Osteoblast (primary cell): Measurements from ENCODE around the gene BCAS4. TPM values are rescaled to one million over a fixed set of nuclear protein-coding genes. Genes with fewer than 3 reads are reported as not detected.

Source experiments
- DNase-seq: peaks from one replicate; pipeline ENCODE4 v3.0.0; 2011; ENCODE audit warnings: low spot score, mixed read lengths; ENCODE audit not compliant: insufficient read length; ENCODE audit errors: missing footprints
- H2AFZ ChIP-seq: 2 replicates; pipeline ENCODE4 v1.6.0; 2011; ENCODE audit warnings: mild to moderate bottlenecking, low read length
- H3K27ac ChIP-seq: 2 replicates; pipeline ENCODE4 v1.5.1; 2011; ENCODE audit warnings: mild to moderate bottlenecking, low read depth, low read length, moderate library complexity
- H3K27me3 ChIP-seq: 2 replicates; pipeline ENCODE4 v1.6.0; 2012; ENCODE audit warnings: mild to moderate bottlenecking, control low read depth, inconsistent platforms, low read length, moderate library complexity; ENCODE audit not compliant: insufficient read depth
- H3K36me3 ChIP-seq: 2 replicates; pipeline ENCODE4 v1.5.1; 2011; ENCODE audit warnings: mild to moderate bottlenecking, low read length, control low read depth, moderate library complexity; ENCODE audit not compliant: insufficient read depth
- H3K4me1 ChIP-seq: 2 replicates; pipeline ENCODE4 v1.5.1; 2011; ENCODE audit warnings: mild to moderate bottlenecking, low read length, control low read depth, moderate library complexity; ENCODE audit not compliant: insufficient read depth
- H3K4me2 ChIP-seq: 2 replicates; pipeline ENCODE4 v1.6.0; 2011; ENCODE audit warnings: mild to moderate bottlenecking, low read length; ENCODE audit not compliant: insufficient read depth
- H3K4me3 ChIP-seq: fragments of 200-600 bp; sonication (generic); 3 replicates; pipeline ENCODE4 v1.5.1; 2012; ENCODE audit warnings: mild to moderate bottlenecking, low read length, inconsistent platforms; ENCODE audit not compliant: insufficient read depth
- H3K79me2 ChIP-seq: 2 replicates; pipeline ENCODE4 v1.6.0; 2012; ENCODE audit warnings: mild to moderate bottlenecking, low read length, control low read depth, inconsistent platforms; ENCODE audit not compliant: insufficient read depth
- H3K9me3 ChIP-seq: 2 replicates; pipeline ENCODE4 v1.5.1; 2011; ENCODE audit warnings: low read depth, low read length, control low read depth
- H4K20me1 ChIP-seq: 2 replicates; pipeline ENCODE4 v1.6.0; 2012; ENCODE audit warnings: mild to moderate bottlenecking, low read length, control low read depth; ENCODE audit not compliant: insufficient read depth
- total RNA-seq: library from RNA; depleted of rRNA; stranded (reverse); fragments of >200 nt; gene quantifications from 2 replicates; pipeline ENCODE4 v1.2.3, GENCODE V29; 2012
- TF ChIP-seq, protein P1 (sequence below): IDR thresholded peaks from 2 replicates; pipeline ENCODE4 v1.5.1; 2011; ENCODE audit warnings: mild to moderate bottlenecking, low read depth, low read length, moderate library complexity; ENCODE audit errors: extremely low read depth

BCAS4 gene
- total RNA-seq, 1 donor = 2.9 TPM

DNA sequence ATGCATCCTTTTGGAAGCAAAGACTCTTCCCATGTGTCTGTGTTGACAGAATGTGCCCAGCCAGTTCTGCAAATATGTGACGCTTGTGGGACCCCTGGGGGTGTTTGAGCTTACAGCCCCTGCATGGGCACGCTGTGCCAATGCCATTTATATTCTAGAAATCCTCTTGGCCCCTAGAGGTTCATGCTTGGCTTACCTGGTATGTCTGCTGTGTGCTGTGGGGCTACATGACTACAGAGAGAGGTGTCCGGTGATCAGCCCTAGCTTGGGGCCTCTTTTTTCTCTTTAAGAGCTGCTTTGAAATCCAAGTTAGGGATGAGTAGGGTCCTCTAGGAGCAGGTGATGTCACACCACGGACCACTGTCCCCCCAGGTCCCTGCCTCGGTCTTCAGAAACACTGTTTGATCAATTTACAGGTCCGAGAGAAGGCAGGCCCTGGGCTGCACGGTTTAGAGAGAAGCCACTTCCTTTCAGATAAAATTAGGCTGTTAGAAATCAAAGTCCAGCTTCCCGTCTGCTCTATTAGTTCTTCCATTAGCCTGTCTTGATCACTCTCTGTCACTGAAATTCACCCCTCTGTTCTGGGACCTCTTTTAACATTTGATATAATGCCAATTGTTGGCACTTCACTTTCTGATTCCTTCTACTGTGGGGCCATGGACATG is 26.5 kb downstream of the BCAS4 start:
- H3K4me3 ChIP-seq = no peak overlapping the region
- no peaks in the 10 kb centered on the region for H3K9me3 ChIP-seq
- H3K79me2 ChIP-seq = no peaks in the 10 kb centered on the region
- no peak overlapping the region for H3K4me2 ChIP-seq
- no peak overlapping the region for H2AFZ ChIP-seq
- no peak overlapping the region for H3K27ac ChIP-seq
- no peak for DNase-seq
- H3K27me3 ChIP-seq = no peaks in the 10 kb centered on the region
- H3K36me3 ChIP-seq = no peaks in the 10 kb centered on the region
- H4K20me1 ChIP-seq = no peaks in the 10 kb centered on the region
- H3K4me1 ChIP-seq = peaks cover 17% of the 10 kb centered on the region
- TF ChIP-seq, protein P1, sequence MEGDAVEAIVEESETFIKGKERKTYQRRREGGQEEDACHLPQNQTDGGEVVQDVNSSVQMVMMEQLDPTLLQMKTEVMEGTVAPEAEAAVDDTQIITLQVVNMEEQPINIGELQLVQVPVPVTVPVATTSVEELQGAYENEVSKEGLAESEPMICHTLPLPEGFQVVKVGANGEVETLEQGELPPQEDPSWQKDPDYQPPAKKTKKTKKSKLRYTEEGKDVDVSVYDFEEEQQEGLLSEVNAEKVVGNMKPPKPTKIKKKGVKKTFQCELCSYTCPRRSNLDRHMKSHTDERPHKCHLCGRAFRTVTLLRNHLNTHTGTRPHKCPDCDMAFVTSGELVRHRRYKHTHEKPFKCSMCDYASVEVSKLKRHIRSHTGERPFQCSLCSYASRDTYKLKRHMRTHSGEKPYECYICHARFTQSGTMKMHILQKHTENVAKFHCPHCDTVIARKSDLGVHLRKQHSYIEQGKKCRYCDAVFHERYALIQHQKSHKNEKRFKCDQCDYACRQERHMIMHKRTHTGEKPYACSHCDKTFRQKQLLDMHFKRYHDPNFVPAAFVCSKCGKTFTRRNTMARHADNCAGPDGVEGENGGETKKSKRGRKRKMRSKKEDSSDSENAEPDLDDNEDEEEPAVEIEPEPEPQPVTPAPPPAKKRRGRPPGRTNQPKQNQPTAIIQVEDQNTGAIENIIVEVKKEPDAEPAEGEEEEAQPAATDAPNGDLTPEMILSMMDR = no peak

DNA sequence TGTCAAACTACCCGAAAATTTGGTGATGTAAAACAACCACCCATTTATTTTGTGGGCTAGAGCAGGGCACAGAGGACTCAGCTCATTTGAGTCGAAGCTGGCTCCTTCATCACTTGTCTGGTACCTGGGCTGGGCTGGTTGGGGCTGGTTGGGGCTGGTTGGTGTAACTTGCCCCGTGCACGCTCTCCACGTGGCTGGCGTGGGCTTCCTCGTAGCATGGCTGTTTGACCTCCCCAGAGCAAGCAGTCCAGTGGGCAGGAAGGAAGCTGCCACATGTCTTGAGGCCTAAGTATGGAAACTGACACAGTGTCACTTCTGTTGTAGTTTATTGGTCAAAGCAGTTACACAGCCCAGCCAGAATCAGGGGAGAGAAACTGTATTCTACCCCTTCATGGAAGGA is 27.1 kb downstream of the BCAS4 start:
- no peak overlapping the region for H3K27ac ChIP-seq
- no peaks in the 10 kb centered on the region for H3K36me3 ChIP-seq
- TF ChIP-seq, protein P1 = no peak
- H3K4me3 ChIP-seq = no peak overlapping the region
- peaks cover 16% of the 10 kb centered on the region for H3K4me1 ChIP-seq
- H3K4me2 ChIP-seq = no peak overlapping the region
- H2AFZ ChIP-seq = no peak overlapping the region
- no peaks in the 10 kb centered on the region for H3K79me2 ChIP-seq
- H4K20me1 ChIP-seq = no peaks in the 10 kb centered on the region
- no peak for DNase-seq
- no peaks in the 10 kb centered on the region for H3K27me3 ChIP-seq
- H3K9me3 ChIP-seq = no peaks in the 10 kb centered on the region

DNA sequence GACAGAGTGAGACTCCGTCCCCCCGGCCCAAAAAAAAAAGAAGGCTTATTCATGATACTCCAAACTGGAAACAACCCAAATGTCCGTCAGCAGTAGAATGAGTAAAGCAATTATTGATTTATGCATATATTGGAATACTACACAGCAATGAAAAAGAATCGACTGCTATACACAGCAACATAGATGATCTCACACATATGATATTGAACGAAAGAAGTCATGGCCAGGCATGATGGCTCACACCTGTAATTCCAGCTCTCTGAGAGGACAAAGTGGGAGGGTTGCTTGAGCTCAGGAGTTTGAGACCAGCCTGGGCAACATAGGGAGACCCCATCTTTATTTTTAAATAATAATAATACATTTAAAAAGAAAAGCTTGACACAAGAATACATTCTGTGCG is 28.5 kb downstream of the BCAS4 start:
- Histone ChIP-seq H3K4me1 (peaks cover 16% of the 10 kb centered on the region), H3K27me3 (no peaks in the 10 kb centered on the region), H3K79me2 (no peaks in the 10 kb centered on the region), H3K4me2 (no peak overlapping the region), H4K20me1 (no peaks in the 10 kb centered on the region), H3K4me3 (no peak overlapping the region), H3K9me3 (no peaks in the 10 kb centered on the region), H3K36me3 (no peaks in the 10 kb centered on the region), H2AFZ (no peak overlapping the region), H3K27ac (no peak overlapping the region)
- no peak for DNase-seq
- TF ChIP-seq, protein P1 = no peak

DNA sequence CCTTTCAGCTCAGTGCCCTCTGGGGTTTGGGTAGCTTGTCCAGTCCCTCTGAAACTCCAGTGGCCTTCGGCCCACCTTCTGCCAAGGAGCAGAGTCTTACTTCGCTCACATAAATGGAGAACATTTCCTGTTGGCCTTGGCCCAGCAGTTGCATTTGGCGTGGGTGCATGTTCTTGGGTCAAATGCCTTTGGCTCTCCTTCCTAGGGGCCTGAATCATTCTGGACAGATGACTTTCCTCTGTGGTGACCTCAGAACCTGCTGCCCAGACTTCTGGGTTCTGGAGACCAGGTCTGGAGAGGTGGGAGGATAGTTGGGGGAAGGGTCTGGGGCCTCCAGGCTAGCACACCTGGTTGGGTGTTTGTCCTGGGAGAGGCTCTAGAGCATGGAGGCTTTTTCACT is 29.3 kb downstream of the BCAS4 start:
- no peaks in the 10 kb centered on the region for H3K27me3 ChIP-seq
- no peaks in the 10 kb centered on the region for H3K9me3 ChIP-seq
- peak overlapping the region; percentile 54 for H2AFZ ChIP-seq
- TF ChIP-seq, protein P1 = no peak
- H3K4me1 ChIP-seq = peaks cover 13% of the 10 kb centered on the region
- DNase-seq = peak; percentile 94
- no peak overlapping the region for H3K4me3 ChIP-seq
- no peaks in the 10 kb centered on the region for H4K20me1 ChIP-seq
- H3K27ac ChIP-seq = peak overlapping the region; percentile 38
- peak overlapping the region; percentile 57 for H3K4me2 ChIP-seq
- no peaks in the 10 kb centered on the region for H3K79me2 ChIP-seq
- H3K36me3 ChIP-seq = no peaks in the 10 kb centered on the region
